ENCODE data around the gene GALNT9. TPM values are rescaled to one million over a fixed set of nuclear protein-coding genes. Genes with fewer than 3 reads are reported as not detected.
"Not testable (repeated sequence)": the region's sequence is repeated elsewhere in the genome, so short reads cannot be mapped to it uniquely, and the experiment has no call there.

Gene GALNT9
- total RNA-seq, 6 donors from 2014 or later = 0.26 TPM; not detected in 5

GRCh38 chr12:132308853-132309595 is 20.4 kb downstream of the GALNT9 start:
- no peak overlapping the region for H3K4me3 ChIP-seq
- H3K4me1 ChIP-seq = no peaks in the 10 kb centered on the region
- no peak overlapping the region for H3K27ac ChIP-seq
- peaks cover 5 to 27% (median 18%) of the 10 kb centered on the region in 4 donors for H3K9me3 ChIP-seq
- ATAC-seq (ENCODE audit: low FRiP score in 2 of 2) = peak in 1 of 2 donors; percentile 9
- TF ChIP-seq, protein P1, sequence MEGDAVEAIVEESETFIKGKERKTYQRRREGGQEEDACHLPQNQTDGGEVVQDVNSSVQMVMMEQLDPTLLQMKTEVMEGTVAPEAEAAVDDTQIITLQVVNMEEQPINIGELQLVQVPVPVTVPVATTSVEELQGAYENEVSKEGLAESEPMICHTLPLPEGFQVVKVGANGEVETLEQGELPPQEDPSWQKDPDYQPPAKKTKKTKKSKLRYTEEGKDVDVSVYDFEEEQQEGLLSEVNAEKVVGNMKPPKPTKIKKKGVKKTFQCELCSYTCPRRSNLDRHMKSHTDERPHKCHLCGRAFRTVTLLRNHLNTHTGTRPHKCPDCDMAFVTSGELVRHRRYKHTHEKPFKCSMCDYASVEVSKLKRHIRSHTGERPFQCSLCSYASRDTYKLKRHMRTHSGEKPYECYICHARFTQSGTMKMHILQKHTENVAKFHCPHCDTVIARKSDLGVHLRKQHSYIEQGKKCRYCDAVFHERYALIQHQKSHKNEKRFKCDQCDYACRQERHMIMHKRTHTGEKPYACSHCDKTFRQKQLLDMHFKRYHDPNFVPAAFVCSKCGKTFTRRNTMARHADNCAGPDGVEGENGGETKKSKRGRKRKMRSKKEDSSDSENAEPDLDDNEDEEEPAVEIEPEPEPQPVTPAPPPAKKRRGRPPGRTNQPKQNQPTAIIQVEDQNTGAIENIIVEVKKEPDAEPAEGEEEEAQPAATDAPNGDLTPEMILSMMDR (IDR thresholded peaks at IDR 0.05) = no peak
- TF ChIP-seq POLR2AphosphoS5 (IDR thresholded peaks at IDR 0.05) (no peak), POLR2A (IDR thresholded peaks at IDR 0.05) (no peak), EP300 (IDR thresholded peaks at IDR 0.05) (no peak)
- H3K27me3 ChIP-seq = no peaks in the 10 kb centered on the region
- peak in 1 of 2 donors; percentile 74 for DNase-seq
- 69 to 71% methylated on average over 19 to 30 of the region's 31 CpGs for WGBS, 2 donors
- no peaks in the 10 kb centered on the region for H3K36me3 ChIP-seq

GRCh38 chr12:132307976-132308852 is 21.2 kb downstream of the GALNT9 start:
- H3K4me1 ChIP-seq = no peaks in the 10 kb centered on the region
- TF ChIP-seq POLR2AphosphoS5 (IDR thresholded peaks at IDR 0.05) (no peak), POLR2A (IDR thresholded peaks at IDR 0.05) (no peak)
- DNase-seq = peak in 1 of 2 donors; percentile 54
- H3K27ac ChIP-seq = no peak overlapping the region
- peaks cover 5 to 27% (median 18%) of the 10 kb centered on the region in 4 donors for H3K9me3 ChIP-seq
- no peak overlapping the region for H3K4me3 ChIP-seq
- H3K27me3 ChIP-seq = no peaks in the 10 kb centered on the region
- WGBS, 2 donors = 43 to 57% methylated on average over 10 to 17 of the region's 32 CpGs
- no peak for ATAC-seq (ENCODE audit: low FRiP score in 2 of 2)
- H3K36me3 ChIP-seq = no peaks in the 10 kb centered on the region

DNA sequence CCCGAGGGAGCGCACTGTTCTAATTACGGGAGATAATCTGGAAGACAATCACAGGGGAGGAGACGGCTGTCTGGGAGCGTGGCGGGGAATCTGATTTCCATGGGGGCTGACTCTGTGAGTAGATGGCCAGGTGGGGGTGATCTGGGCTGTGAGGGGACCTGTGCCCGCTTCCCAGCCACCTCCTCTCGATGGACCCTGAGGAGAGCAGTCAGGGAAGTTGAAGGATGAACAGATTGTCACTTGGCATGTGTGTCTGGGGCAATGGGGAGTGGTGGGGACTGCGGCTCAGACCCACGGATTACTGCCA is 22.6 kb downstream of the GALNT9 start:
- Histone ChIP-seq H3K4me1 (no peaks in the 10 kb centered on the region), H3K9me3 (peaks cover 5 to 18% (median 12%) of the 10 kb centered on the region in 4 donors), H3K27me3 (no peaks in the 10 kb centered on the region), H3K4me3 (no peak overlapping the region), H3K36me3 (no peaks in the 10 kb centered on the region), H3K27ac (no peak overlapping the region)
- TF ChIP-seq EP300 (IDR thresholded peaks at IDR 0.05) = no peak
- no peak for TF ChIP-seq POLR2AphosphoS5 (IDR thresholded peaks at IDR 0.05)
- no peak for TF ChIP-seq POLR2A (IDR thresholded peaks at IDR 0.05)
- DNase-seq = no peak
- no peak for ATAC-seq (ENCODE audit: low FRiP score in 2 of 2)
- WGBS, 2 donors = 72 to 88% methylated on average over 10 of the region's 10 CpGs

GRCh38 chr12:132305991-132306884 is 23.2 kb downstream of the GALNT9 start:
- Histone ChIP-seq H3K36me3 (no peaks in the 10 kb centered on the region), H3K27me3 (no peaks in the 10 kb centered on the region), H3K27ac (no peak overlapping the region), H3K4me1 (no peaks in the 10 kb centered on the region), H3K9me3 (peaks cover under 1 to 12% (median 6%) of the 10 kb centered on the region in 4 donors), H3K4me3 (no peak overlapping the region)
- WGBS, 2 donors = 80 to 87% methylated on average over 37 to 41 of the region's 51 CpGs
- DNase-seq (peak in 1 of 2 donors; percentile 69), ATAC-seq (ENCODE audit: low FRiP score in 2 of 2) (peak; percentile 16 to 31)
- TF ChIP-seq, protein P1 (IDR thresholded peaks at IDR 0.05) = no peak
- no peak for TF ChIP-seq EP300 (IDR thresholded peaks at IDR 0.05)
- TF ChIP-seq POLR2AphosphoS5 (IDR thresholded peaks at IDR 0.05) = no peak
- no peak for TF ChIP-seq POLR2A (IDR thresholded peaks at IDR 0.05)

DNA sequence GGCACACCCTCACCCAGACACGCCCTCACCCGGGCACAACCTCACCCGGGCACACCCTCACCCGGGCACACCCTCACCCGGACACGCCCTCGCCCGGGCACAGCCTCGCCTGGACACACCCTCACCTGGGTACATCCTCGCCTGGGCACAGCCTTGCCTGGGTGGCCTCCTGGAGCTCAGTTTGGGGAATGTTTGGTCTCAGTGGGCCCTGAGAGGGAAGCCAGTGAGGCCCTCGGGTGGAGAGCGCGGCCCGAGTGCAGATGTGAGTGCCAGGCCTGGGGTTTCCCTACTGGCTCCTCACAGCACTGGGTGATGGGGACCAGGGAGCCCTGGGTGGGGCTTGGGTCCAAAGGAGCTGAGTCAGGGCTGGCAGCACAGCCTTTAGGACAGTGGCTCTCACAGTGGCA is 23.8 kb downstream of the GALNT9 start:
- no peak for ATAC-seq (ENCODE audit: low FRiP score in 2 of 2)
- Histone ChIP-seq H3K27me3 (no peaks in the 10 kb centered on the region), H3K4me1 (no peaks in the 10 kb centered on the region), H3K4me3 (no peak overlapping the region), H3K36me3 (no peaks in the 10 kb centered on the region), H3K9me3 (peaks cover 0 to 5% (median under 1%) of the 10 kb centered on the region in 4 donors), H3K27ac (no peak overlapping the region)
- 88 to 98% methylated on average over 10 to 13 of the region's 14 CpGs for WGBS, 2 donors
- peak in 1 of 2 donors; percentile 62 for DNase-seq
- TF ChIP-seq POLR2AphosphoS5 (IDR thresholded peaks at IDR 0.05) = no peak
- TF ChIP-seq EP300 (IDR thresholded peaks at IDR 0.05) = no peak
- no peak for TF ChIP-seq POLR2A (IDR thresholded peaks at IDR 0.05)
- TF ChIP-seq, protein P1 (IDR thresholded peaks at IDR 0.05) = no peak

GRCh38 chr12:132304866-132305265 is 24.5 kb downstream of the GALNT9 start:
- not testable (repeated sequence) for H3K36me3 ChIP-seq; H3K4me3 ChIP-seq; H3K4me1 ChIP-seq; ATAC-seq (ENCODE audit: low FRiP score in 2 of 2); H3K27me3 ChIP-seq; H3K9me3 ChIP-seq; H3K27ac ChIP-seq
- WGBS, 2 donors = no CpG with 5 or more reads among the region's 28 CpGs
- DNase-seq = peak in 1 of 2 donors; percentile 28

DNA sequence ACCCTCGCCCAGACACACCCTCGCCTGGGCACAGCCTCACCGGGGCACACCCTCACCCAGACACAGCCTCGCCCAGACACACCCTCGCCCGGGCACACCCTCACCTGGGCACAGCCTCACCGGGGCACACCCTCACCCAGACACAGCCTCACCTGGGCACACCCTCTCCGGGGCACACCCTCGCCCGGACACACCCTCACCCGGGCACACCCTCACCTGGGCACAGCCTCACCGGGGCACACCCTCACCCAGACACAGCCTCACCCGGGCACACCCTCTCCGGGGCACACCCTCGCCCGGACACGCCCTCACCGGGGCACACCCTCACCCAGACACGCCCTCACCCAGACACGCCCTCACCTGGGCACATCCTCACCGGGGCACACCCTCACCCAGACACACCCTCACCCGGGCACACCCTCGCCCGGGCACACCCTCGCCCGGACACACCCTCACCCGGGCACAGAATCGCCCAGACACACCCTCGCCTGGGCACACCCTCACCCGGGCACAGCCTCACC is 25.5 kb downstream of the GALNT9 start:
- H3K27me3 ChIP-seq; H3K9me3 ChIP-seq; H3K27ac ChIP-seq; ATAC-seq (ENCODE audit: low FRiP score in 2 of 2); H3K4me1 ChIP-seq; H3K4me3 ChIP-seq; H3K36me3 ChIP-seq: not testable (repeated sequence)
- DNase-seq = peak in 1 of 2 donors; percentile 17
- 97% methylated on average over 12 of the region's 30 CpGs; no CpG with 5 or more reads in 1 of the 2 donors for WGBS, 2 donors
